A549 (cell line): Measurements from ENCODE around the gene LEPROT. TPM values are rescaled to one million over a fixed set of nuclear protein-coding genes. Genes with fewer than 3 reads are reported as not detected.

Experiments
- ATAC-seq, 2 experiments: fragments of 200-7000 bp in 1 of 2; fragments of >200 bp in 1 of 2; cut with Nextera tagmentation in 1 of 2; cut with Tn5 transposase in 1 of 2; 3 replicates each; pipeline versions ENCODE4 v1.8.0 to v1.9.1; 2018 to 2020; ENCODE audit warnings: mild to moderate bottlenecking in 1 of 2, moderate library complexity in 1 of 2
- CTCF ChIA-PET: fragments of 300-600 bp; sonication (Branson Sonifier 250); formaldehyde crosslinking; extraction: SDS; loops from one replicate; lab custom pipeline; 2021; ENCODE audit warnings: antibody characterized with exemption, inconsistent platforms; lab: Yijun Ruan, JAX
- POLR2A ChIA-PET: fragments of 350-600 bp; formaldehyde crosslinking; extraction: SDS; loops from one replicate; lab custom pipeline; 2021; ENCODE audit warnings: antibody characterized with exemption, inconsistent platforms; lab: Yijun Ruan, JAX
- DNase-seq, 2 experiments: peaks; one replicate each; pipeline versions ENCODE4 v3.0.0 to v3.0.0-alpha.2; 2011 to 2016; ENCODE audit warnings: low read depth in 1 of 2, low spot score in 1 of 2
- FAIRE-seq: peaks from 2 replicates; lab custom pipeline; 2011; peaks lifted over from hg19 to GRCh38; lab: Jason Lieb, UNC
- H3K27ac ChIP-seq, 2 experiments: fragments of >200 bp; sonication (Bioruptor Twin); formaldehyde crosslinking; 3 replicates each; pipeline ENCODE4 v1.5.1; 2016 to 2017
- H3K4me1 ChIP-seq: fragments of >200 bp; sonication (Bioruptor Twin); formaldehyde crosslinking; 3 replicates; pipeline ENCODE4 v1.6.1; 2016
- H3K4me2 ChIP-seq: fragments of >200 bp; sonication (Bioruptor Twin); formaldehyde crosslinking; 3 replicates; pipeline ENCODE4 v1.6.1; 2016
- H3K4me3 ChIP-seq: fragments of >200 bp; sonication (Bioruptor Twin); formaldehyde crosslinking; 3 replicates; pipeline ENCODE4 v1.5.1; 2016
- H3K9me3 ChIP-seq: fragments of >200 bp; sonication (Bioruptor Twin); formaldehyde crosslinking; 3 replicates; pipeline ENCODE4 v1.6.1; 2016
- ATOH8 ChIP-seq: fragments of 250-450 bp; sonication (Bioruptor Pico); IDR thresholded peaks from 2 replicates; pipeline ENCODE4 v1.5.0; 2020; ENCODE audit warnings: low read depth, mild to moderate bottlenecking, moderate library complexity
- BCL3 ChIP-seq: fragments of >200 bp; sonication (Bioruptor Twin); formaldehyde crosslinking; IDR thresholded peaks from 3 replicates; pipeline ENCODE4 v1.6.1; 2016
- CEBPB ChIP-seq, 2 experiments: fragments of >200 bp in 1 of 2; sonication (Bioruptor Twin) in 1 of 2; formaldehyde crosslinking in 1 of 2; IDR thresholded peaks; 2 replicates each; pipeline ENCODE4 v1.6.1; 2012 to 2016
- CHD2 ChIP-seq: fragments of 150-350 bp; IDR thresholded peaks from 2 replicates; pipeline ENCODE4 v1.6.1; 2014; ENCODE audit warnings: low read length; ENCODE audit not compliant: partially characterized antibody
- CHD4 ChIP-seq: fragments of 200-600 bp; sonication (generic); IDR thresholded peaks from 2 replicates; pipeline ENCODE4 v1.6.1; 2016; ENCODE audit warnings: antibody characterized with exemption, mild to moderate bottlenecking, borderline replicate concordance
- CTCF ChIP-seq: fragments of >200 bp; sonication (Bioruptor Twin); formaldehyde crosslinking; IDR thresholded peaks from 3 replicates; pipeline ENCODE4 v1.5.1; 2016
- EHF ChIP-seq: fragments of 250-450 bp; sonication (Bioruptor Pico); IDR thresholded peaks from 2 replicates; pipeline ENCODE4 v1.5.0; 2020; ENCODE audit warnings: mild to moderate bottlenecking
- ESRRA ChIP-seq: fragments of 150-350 bp; IDR thresholded peaks from 2 replicates; pipeline ENCODE4 v1.6.1; 2014; ENCODE audit warnings: mild to moderate bottlenecking, low read length, borderline replicate concordance
- HDAC2 ChIP-seq: fragments of 200-600 bp; sonication (generic); IDR thresholded peaks from 2 replicates; pipeline ENCODE4 v1.6.1; 2016
- HMGXB4 ChIP-seq: fragments of 250-450 bp; sonication (Bioruptor Pico); IDR thresholded peaks from 2 replicates; pipeline ENCODE4 v1.5.0; 2021; ENCODE audit warnings: mild to moderate bottlenecking, moderate library complexity, borderline replicate concordance
- HOXA7 ChIP-seq: fragments of 250-450 bp; sonication (Bioruptor Pico); IDR thresholded peaks from 2 replicates; pipeline ENCODE4 v1.5.0; 2020; ENCODE audit warnings: mild to moderate bottlenecking, moderate library complexity
- HOXB13 ChIP-seq: fragments of 250-450 bp; sonication (Bioruptor Pico); IDR thresholded peaks from 2 replicates; pipeline ENCODE4 v1.5.0; 2020; ENCODE audit warnings: low read depth, mild to moderate bottlenecking, moderate library complexity
- HOXB5 ChIP-seq: fragments of 250-450 bp; sonication (Bioruptor Pico); IDR thresholded peaks from 2 replicates; pipeline ENCODE4 v1.5.0; 2020; ENCODE audit warnings: mild to moderate bottlenecking, moderate library complexity
- MAX ChIP-seq: IDR thresholded peaks from 2 replicates; pipeline ENCODE4 v1.6.1; 2012
- MYC ChIP-seq: IDR thresholded peaks from 2 replicates; pipeline ENCODE4 v1.6.1; 2012; ENCODE audit warnings: mild to moderate bottlenecking, inconsistent platforms, low read length, improper control_type of control experiment, borderline replicate concordance
- NFE2L2 ChIP-seq: fragments of 150-350 bp; conservative IDR thresholded peaks from 2 replicates; pipeline ENCODE4 v1.6.1; 2014; ENCODE audit warnings: low read length
- NR3C1 ChIP-seq: fragments of >200 bp; sonication (Bioruptor Twin); formaldehyde crosslinking; IDR thresholded peaks from 3 replicates; pipeline ENCODE4 v1.6.1; 2017
- POLR2A ChIP-seq: IDR thresholded peaks from 2 replicates; pipeline ENCODE4 v1.6.1; 2012; ENCODE audit warnings: mild to moderate bottlenecking, low read length
- RAD21 ChIP-seq, 2 experiments: fragments of >200 bp in 1 of 2; sonication (Bioruptor Twin) in 1 of 2; formaldehyde crosslinking in 1 of 2; IDR thresholded peaks in 1 of 2; conservative IDR thresholded peaks in 1 of 2; 2 replicates in 1 of 2; 3 replicates in 1 of 2; pipeline ENCODE4 v1.6.1; 2012 to 2018; ENCODE audit warnings: inconsistent platforms in 1 of 2
- RARB ChIP-seq: fragments of 250-450 bp; sonication (Bioruptor Pico); IDR thresholded peaks from 2 replicates; pipeline ENCODE4 v1.8.0; 2021; ENCODE audit warnings: mild to moderate bottlenecking, moderate library complexity
- REST ChIP-seq: fragments of 200-600 bp; sonication (generic); IDR thresholded peaks from 2 replicates; pipeline ENCODE4 v1.6.1; 2016; ENCODE audit warnings: antibody characterized with exemption, mild to moderate bottlenecking, moderate library complexity
- RNF2 ChIP-seq: fragments of 200-600 bp; sonication (generic); IDR thresholded peaks from 2 replicates; pipeline ENCODE4 v1.6.1; 2016; ENCODE audit warnings: low read depth, mild to moderate bottlenecking, antibody characterized with exemption, moderate library complexity, borderline replicate concordance
- TP53 ChIP-seq: fragments of 250-450 bp; sonication (Bioruptor Pico); IDR thresholded peaks from 2 replicates; pipeline ENCODE4 v1.5.0; 2021; ENCODE audit warnings: mild to moderate bottlenecking, moderate library complexity
- ZC3H11A ChIP-seq: fragments of 450-650 bp; IDR thresholded peaks from 2 replicates; pipeline ENCODE4 v1.6.1; 2014; ENCODE audit warnings: antibody characterized with exemption, mild to moderate bottlenecking
- WGBS: methylation state at CpG from one replicate; pipeline ENCODE4 v1.1.6; 2017; ENCODE audit errors: missing lambda C conversion rate; 5-methylcytosine and 5-hydroxymethylcytosine counted together
- polyA plus RNA-seq, 4 experiments: library from polyadenylated mRNA; depleted of rRNA in 3 of 4; stranded (reverse); fragments of >200 nt; fragmentation: RNase III in 1 of 4; extraction: RNeasy Plus Mini Kit Qiagen cat#74134 plus additional on column Dnase treatment in 1 of 4; gene quantifications; 2 replicates in 3 of 4; 3 replicates in 1 of 4; pipeline ENCODE4 v1.2.3, GENCODE V29; 2011 to 2017

The LEPROT gene
- polyA plus RNA-seq, 2 of the 4 experiments (the other 2 are of a cell fraction) = 51.2 to 62.9 TPM

GRCh38 chr1:65404941-65405340 lies 15.5 kb upstream of the LEPROT start:
- no peak for ATAC-seq
- Histone ChIP-seq H3K4me3 (no peak overlapping the region), H3K9me3 (no peaks in the 10 kb centered on the region), H3K4me2 (no peak overlapping the region), H3K27ac (no peak overlapping the region), H3K4me1 (peaks cover 4% of the 10 kb centered on the region; the same call in 1 of the 3 replicates)
- FAIRE-seq = no peak
- TF ChIP-seq RAD21 (conservative IDR thresholded peaks at IDR 0.05 in 1 of 2, IDR thresholded peaks at IDR 0.05 in 1 of 2) (no peak), ZC3H11A (no peak), MYC (no peak), HMGXB4 (CRISPR knock-in tag) (no peak), ATOH8 (CRISPR knock-in tag) (no peak), CTCF (no peak), BCL3 (no peak), HDAC2 (no peak), POLR2A (no peak), ESRRA (no peak), HOXB5 (no peak), NFE2L2 (no peak), CEBPB (IDR thresholded peaks at IDR 0.05) (no peak), HOXB13 (CRISPR knock-in tag) (no peak), EHF (CRISPR knock-in tag) (no peak), RARB (CRISPR knock-in tag) (no peak), REST (no peak)
- POLR2A ChIA-PET = no interaction called here
- DNase-seq = no peak
- CTCF ChIA-PET = interaction anchor here (1.4 kb wide), 1 partner anchor 11 kb away, joined by 3 read pairs; no protein-coding TSS in a partner anchor

- ChIA-PET CTCF (no interaction called here), POLR2A (no interaction called here)
- FAIRE-seq (no peak), ATAC-seq (no peak), DNase-seq (no peak)
- H3K9me3 ChIP-seq = no peaks in the 10 kb centered on the region
- peaks cover 4% of the 10 kb centered on the region; the same call in 1 of the 3 replicates for H3K4me1 ChIP-seq
- TF ChIP-seq HOXA7 (CRISPR knock-in tag) (no peak), NR3C1 (no peak), CHD2 (no peak), CHD4 (no peak), RNF2 (no peak), TP53 (CRISPR knock-in tag) (no peak), MAX (no peak), HDAC2 (no peak)
- H3K4me2 ChIP-seq = no peak overlapping the region
- no peak overlapping the region for H3K27ac ChIP-seq
- no peak overlapping the region for H3K4me3 ChIP-seq
- WGBS = 23% methylated on average over 2 of the region's 2 CpGs
These were observed 12.6 kb upstream of the LEPROT start for GRCh38 chr1:65407877-65408276.
